Dedifferentiated amniotic fluid mesenchymal stem cell (primary cell): Measurements from ENCODE around the gene KRTAP15-1.

Experiments
- DNase-seq: peaks from one replicate; pipeline ENCODE4 v3.0.0-alpha.2; 2016; ENCODE audit errors: extremely low spot score

The KRTAP15-1 gene, protein sequence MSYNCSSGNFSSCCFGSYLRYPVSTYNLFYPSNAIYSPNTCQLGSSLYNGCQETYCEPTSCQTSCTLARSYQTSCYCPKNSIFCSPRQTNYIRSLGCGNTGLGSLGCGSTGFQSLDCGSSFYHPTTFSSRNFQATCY

GRCh38 chr21:30439975-30440374 is at the start of gene KRTAP15-1:
TSS of gene KRTAP15-1 (plus strand) at chr21:30440275. CDS start at chr21:30440328, 53 bp downstream.
- no peak for DNase-seq

- DNase-seq: no peak
These were observed 48.5 kb upstream of the KRTAP15-1 start for GRCh38 chr21:30391492-30392025.

GRCh38 chr21:30395731-30396130 is 44.3 kb upstream of the KRTAP15-1 start, which contains the start of gene KRTAP13-1:
TSS of gene KRTAP13-1 (plus strand) at chr21:30396031. CDS start at chr21:30396087, 56 bp downstream.
- DNase-seq: no peak

- no peak for DNase-seq
These were observed 31.1 kb upstream of the KRTAP15-1 start for GRCh38 chr21:30408782-30409494.

- no peak for DNase-seq
These were observed 24.1 kb upstream of the KRTAP15-1 start for GRCh38 chr21:30415993-30416392.

- no peak for DNase-seq
These were observed 14.2 kb upstream of the KRTAP15-1 start, which contains the start of gene KRTAP13-3 for GRCh38 chr21:30425826-30426225. TSS of gene KRTAP13-3 (minus strand) at chr21:30425926. CDS start at chr21:30425912, 14 bp downstream.

DNA sequence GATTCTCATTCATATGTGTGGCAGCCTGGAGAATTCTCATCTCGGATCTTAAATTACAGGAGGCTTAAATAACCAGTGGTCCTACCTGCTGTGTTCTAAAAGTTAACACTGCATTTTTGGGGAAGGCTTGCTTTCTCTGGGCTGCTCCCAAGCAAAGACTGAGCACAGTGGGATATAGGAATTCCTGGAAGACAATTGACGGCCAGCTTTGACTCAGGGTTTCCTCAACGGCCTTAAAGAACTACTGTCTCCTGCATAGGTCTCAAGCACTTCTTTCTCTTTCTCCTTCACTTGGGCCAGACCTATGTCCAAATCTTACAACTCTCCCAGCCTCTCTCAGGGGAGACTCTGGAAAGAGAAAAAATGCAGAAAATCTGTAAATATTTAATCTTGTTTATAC is 13.3 kb upstream of the KRTAP15-1 start:
- no peak for DNase-seq

GRCh38 chr21:30430170-30430655 is 9.9 kb upstream of the KRTAP15-1 start, which contains the start of gene KRTAP13-4:
TSS of gene KRTAP13-4 (plus strand) at chr21:30430220. CDS start at chr21:30430276, 56 bp downstream.
- DNase-seq: no peak

GRCh38 chr21:30434033-30434631 is 5.9 kb upstream of the KRTAP15-1 start:
- DNase-seq: no peak

GRCh38 chr21:30437010-30437565 is 3.0 kb upstream of the KRTAP15-1 start:
- no peak for DNase-seq

GRCh38 chr21:30443226-30443625 is 3.2 kb downstream of the KRTAP15-1 start:
- DNase-seq: no peak

DNA sequence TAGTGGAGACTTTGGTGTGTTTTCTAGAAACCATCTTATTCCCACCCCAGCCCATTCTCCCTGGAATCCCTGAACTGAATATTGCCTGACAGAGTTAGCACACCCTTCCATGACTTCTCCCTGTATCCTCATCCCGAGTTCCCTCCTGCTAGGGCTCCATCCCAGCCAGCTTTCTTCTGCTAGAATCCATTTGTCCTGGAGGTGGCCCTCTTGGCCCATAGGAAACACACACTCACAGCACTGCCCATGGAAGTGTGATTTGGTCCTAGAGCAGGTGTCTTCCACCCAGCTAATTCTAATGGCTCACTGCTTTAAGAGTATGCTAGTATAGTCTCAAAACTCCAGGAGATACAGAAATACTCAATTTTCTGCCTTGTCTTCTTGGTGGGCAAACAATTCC is 4.1 kb downstream of the KRTAP15-1 start:
- DNase-seq: no peak

- DNase-seq: no peak
These were observed 7.0 kb downstream of the KRTAP15-1 start for GRCh38 chr21:30447056-30447455.

GRCh38 chr21:30448514-30448913 is 8.4 kb downstream of the KRTAP15-1 start:
- DNase-seq: no peak

GRCh38 chr21:30463713-30464112 is 23.6 kb downstream of the KRTAP15-1 start:
- no peak for DNase-seq

- DNase-seq: no peak
These were observed 29.0 kb downstream of the KRTAP15-1 start for GRCh38 chr21:30468900-30469714.

GRCh38 chr21:30478004-30478403 is 37.9 kb downstream of the KRTAP15-1 start:
- no peak for DNase-seq

- DNase-seq: no peak
These were observed 39.2 kb downstream of the KRTAP15-1 start for GRCh38 chr21:30479259-30479658.

DNA sequence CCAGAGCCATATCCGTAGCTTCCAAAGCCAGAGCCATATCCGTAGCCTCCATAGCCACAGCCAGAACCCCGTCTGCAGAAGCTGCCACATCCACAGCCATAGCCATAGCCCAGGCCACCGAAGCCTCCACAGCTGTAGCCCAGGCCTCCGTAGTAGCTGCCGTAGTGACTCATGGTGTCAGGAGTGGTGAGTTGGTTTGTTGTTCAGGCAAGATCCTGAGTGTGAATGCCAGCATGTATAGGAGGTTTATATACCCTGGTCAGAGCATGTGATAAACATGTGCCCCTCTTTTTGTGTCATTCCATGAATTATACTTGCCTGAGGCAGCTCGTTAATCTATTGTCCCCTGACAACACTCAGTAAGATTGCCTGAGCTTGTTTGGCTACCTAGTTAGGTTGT is 40.1 kb downstream of the KRTAP15-1 start, which contains the start of gene KRTAP19-1:
KRTAP19-1 (minus strand) TSS at position 223 of the 400 bp plus-strand sequence; CDS start at position 173, 50 bp downstream.
- no peak for DNase-seq

GRCh38 chr21:30482130-30482529 is 42.1 kb downstream of the KRTAP15-1 start:
- DNase-seq: no peak

- no peak for DNase-seq
These were observed 46.1 kb downstream of the KRTAP15-1 start for GRCh38 chr21:30486180-30486579.
